Mesenchymal stem cell (in vitro differentiated cells and primary cell): ENCODE measurements around the gene TPM4.

Source experiments
- DNase-seq: peaks from one replicate; pipeline ENCODE4 v3.0.0-alpha.2; 2013
- H2AFZ ChIP-seq: one replicate; pipeline ENCODE4 v1.6.1; 2013; ENCODE audit warnings: low read depth, mild to moderate bottlenecking, control low read depth, inconsistent platforms, low read length, moderate library complexity
- H2AK5ac ChIP-seq: 2 replicates; pipeline ENCODE4 v1.6.1; 2013; ENCODE audit warnings: low read length, moderate library complexity, mild to moderate bottlenecking, inconsistent platforms; ENCODE audit not compliant: severe bottlenecking
- H2BK120ac ChIP-seq: one replicate; pipeline ENCODE4 v1.6.1; 2013; ENCODE audit warnings: low read depth, mild to moderate bottlenecking, inconsistent platforms, low read length, moderate library complexity
- H2BK12ac ChIP-seq, 2 experiments: one replicate each; pipeline ENCODE4 v1.6.1; 2013; ENCODE audit warnings: inconsistent platforms in 2 of 2, low read length in 2 of 2, mild to moderate bottlenecking in 2 of 2, moderate library complexity in 2 of 2, control low read depth in 1 of 2
- H2BK15ac ChIP-seq: one replicate; pipeline ENCODE4 v1.6.1; 2013; ENCODE audit warnings: mild to moderate bottlenecking, low read depth, inconsistent platforms; ENCODE audit not compliant: poor library complexity, severe bottlenecking
- H2BK5ac ChIP-seq: 2 replicates; pipeline ENCODE4 v1.6.1; 2013; ENCODE audit warnings: low read depth, mild to moderate bottlenecking, low read length, control low read depth, inconsistent platforms; ENCODE audit not compliant: poor library complexity, severe bottlenecking
- H3K14ac ChIP-seq, 2 experiments: one replicate each; pipeline ENCODE4 v1.6.1; 2013; ENCODE audit warnings: inconsistent platforms in 2 of 2, low read length in 2 of 2, control low read depth in 1 of 2, mild to moderate bottlenecking in 1 of 2, moderate library complexity in 1 of 2
- H3K18ac ChIP-seq, 2 experiments: one replicate each; pipeline ENCODE4 v1.6.1; 2013; ENCODE audit warnings: inconsistent platforms in 2 of 2, low read length in 2 of 2, control low read depth in 1 of 2, low read depth in 1 of 2, mild to moderate bottlenecking in 1 of 2
- H3K23ac ChIP-seq, 2 experiments: one replicate each; pipeline ENCODE4 v1.6.1; 2013; ENCODE audit warnings: inconsistent platforms in 2 of 2, low read length in 2 of 2, mild to moderate bottlenecking in 2 of 2, moderate library complexity in 2 of 2, control low read depth in 1 of 2
- H3K27ac ChIP-seq: 2 replicates; pipeline ENCODE4 v1.5.1; 2013; ENCODE audit warnings: mild to moderate bottlenecking, moderate library complexity, low read length, control low read depth, inconsistent platforms; ENCODE audit not compliant: poor library complexity, severe bottlenecking
- H3K27me3 ChIP-seq, 2 experiments: 2 replicates each; pipeline versions ENCODE4 v1.6.1 to v1.7.0; 2013; ENCODE audit warnings: low read length in 2 of 2, mild to moderate bottlenecking in 2 of 2, moderate library complexity in 2 of 2, control low read depth in 1 of 2, inconsistent platforms in 1 of 2; ENCODE audit not compliant: control insufficient read depth in 1 of 2, insufficient read depth in 1 of 2
- H3K36me3 ChIP-seq, 2 experiments: 2 replicates each; pipeline versions ENCODE4 v1.6.1 to v1.7.0; 2013; ENCODE audit warnings: low read length in 2 of 2, control low read depth in 1 of 2, inconsistent platforms in 1 of 2, low read depth in 1 of 2, mild to moderate bottlenecking in 1 of 2; ENCODE audit not compliant: insufficient read depth in 2 of 2, control insufficient read depth in 1 of 2
- H3K4ac ChIP-seq, 2 experiments: one replicate each; pipeline ENCODE4 v1.6.1; 2013; ENCODE audit warnings: inconsistent platforms in 2 of 2, low read length in 2 of 2, mild to moderate bottlenecking in 2 of 2, moderate library complexity in 2 of 2, control low read depth in 1 of 2, low read depth in 1 of 2
- H3K4me1 ChIP-seq: 2 replicates; pipeline ENCODE4 v1.6.1; 2013; ENCODE audit warnings: low read depth, low read length, control low read depth; ENCODE audit not compliant: control insufficient read depth, insufficient read depth
- H3K4me2 ChIP-seq: 2 replicates; pipeline ENCODE4 v1.6.1; 2013; ENCODE audit warnings: low read length, mild to moderate bottlenecking, inconsistent platforms; ENCODE audit not compliant: poor library complexity, severe bottlenecking
- H3K4me3 ChIP-seq, 2 experiments: 2 replicates each; pipeline versions ENCODE4 v1.5.1 to v1.7.0; 2013; ENCODE audit warnings: low read length in 2 of 2, mild to moderate bottlenecking in 2 of 2, control low read depth in 1 of 2, low read depth in 1 of 2; ENCODE audit not compliant: insufficient read depth in 1 of 2
- H3K79me1 ChIP-seq: replicated peaks from 2 replicates; pipeline ENCODE4 v1.6.1; 2013; ENCODE audit warnings: mild to moderate bottlenecking, control low read depth, low read length, inconsistent platforms; ENCODE audit not compliant: poor library complexity, severe bottlenecking
- H3K9ac ChIP-seq: 2 replicates; pipeline ENCODE4 v1.7.0; 2013; ENCODE audit warnings: mild to moderate bottlenecking, low read length, moderate library complexity
- H3K9me3 ChIP-seq: 2 replicates; pipeline ENCODE4 v1.7.0; 2013; ENCODE audit warnings: mild to moderate bottlenecking, low read length; ENCODE audit not compliant: control insufficient read depth
- H4K8ac ChIP-seq: one replicate; pipeline ENCODE4 v1.6.1; 2013; ENCODE audit warnings: inconsistent platforms, mild to moderate bottlenecking, low read length, moderate library complexity
- H4K91ac ChIP-seq: one replicate; pipeline ENCODE4 v1.6.1; 2013; ENCODE audit warnings: mild to moderate bottlenecking, low read length, inconsistent platforms
- WGBS: methylation state at CpG from one replicate; pipeline ENCODE4 v1.1.7; 2013; ENCODE audit warnings: mixed read lengths; 5-methylcytosine and 5-hydroxymethylcytosine counted together

TPM4 gene

GRCh38 chr19:16094360-16095070 lies 18.2 kb downstream of the TPM4 start:
- Histone ChIP-seq H2BK120ac (no peak overlapping the region), H2BK12ac (no peak overlapping the region), H2AFZ (no peak overlapping the region), H3K9me3 (no peaks in the 10 kb centered on the region), H3K9ac (peak overlapping the region; percentile 11), H3K18ac (no peak overlapping the region), H3K4ac (no peak overlapping the region), H3K23ac (no peak overlapping the region), H4K91ac (no peak overlapping the region), H3K4me1 (no peaks in the 10 kb centered on the region), H3K14ac (no peak overlapping the region), H3K4me2 (no peak overlapping the region), H3K79me1 (peaks cover 8% of the 10 kb centered on the region), H3K27me3 (no peaks in the 10 kb centered on the region), H4K8ac (no peak overlapping the region), H2BK15ac (no peak overlapping the region), H2AK5ac (no peak overlapping the region), H3K36me3 (peaks cover 83 to 100% of the 10 kb centered on the region in 2 experiments), H2BK5ac (no peak overlapping the region), H3K4me3 (no peak overlapping the region), H3K27ac (peak overlapping the region; percentile 19)
- 90% methylated on average over 10 of the region's 10 CpGs for WGBS
- DNase-seq: no peak

- H3K23ac ChIP-seq: no peak overlapping the region
- peaks cover 79 to 100% of the 10 kb centered on the region in 2 experiments for H3K36me3 ChIP-seq
- no peak overlapping the region for H2BK15ac ChIP-seq
- no peak overlapping the region for H4K8ac ChIP-seq
- peak overlapping the region; percentile 11 for H3K9ac ChIP-seq
- no peak overlapping the region for H3K18ac ChIP-seq
- H4K91ac ChIP-seq: no peak overlapping the region
- H3K79me1 ChIP-seq: peaks cover 8% of the 10 kb centered on the region
- no peak overlapping the region for H2BK5ac ChIP-seq
- WGBS: 74% methylated on average over 13 of the region's 13 CpGs
- H2AK5ac ChIP-seq: no peak overlapping the region
- no peak overlapping the region for H3K4me2 ChIP-seq
- no peak for DNase-seq
- H2BK12ac ChIP-seq: no peak overlapping the region
- no peak overlapping the region for H3K4me3 ChIP-seq
- no peaks in the 10 kb centered on the region for H3K9me3 ChIP-seq
- H3K4me1 ChIP-seq: no peaks in the 10 kb centered on the region
- no peak overlapping the region for H3K14ac ChIP-seq
- H2BK120ac ChIP-seq: no peak overlapping the region
- no peaks in the 10 kb centered on the region for H3K27me3 ChIP-seq
- peak overlapping the region; percentile 5 for H3K27ac ChIP-seq
- H2AFZ ChIP-seq: no peak overlapping the region
- no peak overlapping the region for H3K4ac ChIP-seq
These were observed 18.8 kb downstream of the TPM4 start for GRCh38 chr19:16095071-16095571.

- H3K27ac ChIP-seq: no peak overlapping the region
- no peak overlapping the region for H3K4ac ChIP-seq
- no peak overlapping the region for H3K4me3 ChIP-seq
- H3K23ac ChIP-seq: no peak overlapping the region
- peak; percentile 47 for DNase-seq
- WGBS: 97% methylated on average over 7 of the region's 10 CpGs
- H3K4me1 ChIP-seq: no peaks in the 10 kb centered on the region
- H3K36me3 ChIP-seq: peaks cover 76 to 100% of the 10 kb centered on the region in 2 experiments
- H3K9me3 ChIP-seq: no peaks in the 10 kb centered on the region
- H3K9ac ChIP-seq: peak overlapping the region; percentile 34
- no peak overlapping the region for H2BK5ac ChIP-seq
- H2BK12ac ChIP-seq: no peak overlapping the region
- no peak overlapping the region for H3K14ac ChIP-seq
- H3K79me1 ChIP-seq: peaks cover 11% of the 10 kb centered on the region
- H3K18ac ChIP-seq: no peak overlapping the region
- no peak overlapping the region for H4K91ac ChIP-seq
- no peak overlapping the region for H2AK5ac ChIP-seq
- no peak overlapping the region for H3K4me2 ChIP-seq
- no peak overlapping the region for H2BK15ac ChIP-seq
- no peak overlapping the region for H2BK120ac ChIP-seq
- no peak overlapping the region for H4K8ac ChIP-seq
- no peak overlapping the region for H2AFZ ChIP-seq
- no peaks in the 10 kb centered on the region for H3K27me3 ChIP-seq
These were observed 20.1 kb downstream of the TPM4 start for GRCh38 chr19:16096280-16096855.

- Histone ChIP-seq H3K4me3 (no peak overlapping the region), H2BK15ac (no peak overlapping the region), H4K91ac (no peak overlapping the region), H3K23ac (no peak overlapping the region), H3K27ac (no peak overlapping the region), H2AK5ac (no peak overlapping the region), H2BK12ac (no peak overlapping the region), H3K14ac (no peak overlapping the region), H3K4me2 (no peak overlapping the region), H2AFZ (no peak overlapping the region), H3K4ac (no peak overlapping the region), H3K27me3 (no peaks in the 10 kb centered on the region), H3K4me1 (no peaks in the 10 kb centered on the region), H3K18ac (no peak overlapping the region), H4K8ac (no peak overlapping the region), H3K79me1 (peaks cover 11% of the 10 kb centered on the region), H2BK5ac (no peak overlapping the region), H3K9me3 (no peaks in the 10 kb centered on the region), H2BK120ac (no peak overlapping the region), H3K36me3 (peaks cover 65 to 100% of the 10 kb centered on the region in 2 experiments), H3K9ac (peak overlapping the region; percentile 1)
- 97% methylated on average over 4 of the region's 6 CpGs for WGBS
- no peak for DNase-seq
These were observed 22.1 kb downstream of the TPM4 start for GRCh38 chr19:16098416-16098768.
